Keratinocyte (primary cell): ENCODE results near the gene GPR158. TPM values are rescaled to one million over a fixed set of nuclear protein-coding genes. Genes with fewer than 3 reads are reported as not detected.

ENCODE experiments used
- DNase-seq: peaks from one replicate; pipeline ENCODE4 v3.0.0-alpha.2; 2011; ENCODE audit warnings: low read depth, missing footprints, low spot score
- FAIRE-seq: peaks from 2 replicates; lab custom pipeline; 2011; peaks lifted over from hg19 to GRCh38; lab: Jason Lieb, UNC
- H2AFZ ChIP-seq: 2 replicates; pipeline ENCODE4 v1.6.0; 2012; ENCODE audit warnings: low read length, control low read depth, inconsistent platforms; ENCODE audit not compliant: control insufficient read depth
- H3K27ac ChIP-seq: 2 replicates; pipeline ENCODE4 v1.5.1; 2011; ENCODE audit warnings: low read length; ENCODE audit not compliant: control insufficient read depth, insufficient read depth
- H3K27me3 ChIP-seq: 3 replicates; pipeline ENCODE4 v1.6.0; 2011; ENCODE audit warnings: low read length; ENCODE audit not compliant: control insufficient read depth, insufficient read depth; ENCODE audit errors: extremely low read depth
- H3K36me3 ChIP-seq, 2 experiments: 2 replicates in 1 of 2; 3 replicates in 1 of 2; pipeline ENCODE4 v1.5.1; 2011; ENCODE audit warnings: low read length in 2 of 2, mild to moderate bottlenecking in 1 of 2; ENCODE audit not compliant: control insufficient read depth in 2 of 2, insufficient read depth in 2 of 2; ENCODE audit errors: extremely low read depth in 1 of 2
- H3K4me1 ChIP-seq: 3 replicates; pipeline ENCODE4 v1.5.1; 2011; ENCODE audit warnings: low read length; ENCODE audit not compliant: control insufficient read depth, insufficient read depth; ENCODE audit errors: extremely low read depth
- H3K4me2 ChIP-seq: 3 replicates; pipeline ENCODE4 v1.6.0; 2011; ENCODE audit warnings: low read depth, low read length; ENCODE audit not compliant: control insufficient read depth, insufficient read depth; ENCODE audit errors: extremely low read depth
- H3K4me3 ChIP-seq, 3 experiments: fragments of 200-600 bp in 1 of 3; sonication (generic) in 1 of 3; 2 replicates in 2 of 3; 3 replicates in 1 of 3; pipeline ENCODE4 v1.5.1; 2011 to 2016; ENCODE audit warnings: low read length in 3 of 3, mild to moderate bottlenecking in 3 of 3, control low read depth in 2 of 3, inconsistent platforms in 1 of 3, low read depth in 1 of 3, mixed read lengths in 1 of 3, mixed run types in 1 of 3, moderate library complexity in 1 of 3; ENCODE audit not compliant: control insufficient read depth in 2 of 3, insufficient read depth in 2 of 3; ENCODE audit errors: extremely low read depth in 1 of 3
- H3K79me2 ChIP-seq: 2 replicates; pipeline ENCODE4 v1.6.0; 2012; ENCODE audit warnings: low read length; ENCODE audit not compliant: control insufficient read depth, insufficient read depth
- H3K9ac ChIP-seq: 3 replicates; pipeline ENCODE4 v1.6.0; 2011; ENCODE audit warnings: low read length; ENCODE audit not compliant: control insufficient read depth, insufficient read depth; ENCODE audit errors: extremely low read depth
- H3K9me1 ChIP-seq: 3 replicates; pipeline ENCODE4 v1.6.0; 2011; ENCODE audit warnings: low read length; ENCODE audit not compliant: control insufficient read depth, insufficient read depth; ENCODE audit errors: extremely low read depth
- H3K9me3 ChIP-seq: 2 replicates; pipeline ENCODE4 v1.5.1; 2012; ENCODE audit warnings: low read depth, low read length; ENCODE audit not compliant: control insufficient read depth
- H4K20me1 ChIP-seq: 3 replicates; pipeline ENCODE4 v1.6.0; 2011; ENCODE audit warnings: low read length; ENCODE audit not compliant: control insufficient read depth, insufficient read depth; ENCODE audit errors: extremely low read depth
- EZH2 ChIP-seq: IDR thresholded peaks from one replicate; pipeline ENCODE4 v1.6.1; 2012; ENCODE audit warnings: inconsistent platforms, mild to moderate bottlenecking, low read length, moderate library complexity
- dilution Hi-C: fragments of 300-500 bp; cut with MboI; formaldehyde crosslinking; loops from one replicate; pipeline ENCODE4 v1.7.0; 2020; ENCODE audit warnings: low sequenced_read_pairs; ENCODE audit not compliant: extremely low pct_ligation_motif_present
- polyA plus RNA-seq, 5 experiments: library from polyadenylated mRNA; depleted of rRNA in 3 of 5; stranded (reverse) in 3 of 5; stranded (forward) in 1 of 5; unstranded in 1 of 5; fragments of >200 nt; gene quantifications; 1 replicate in 1 of 5; 2 replicates in 3 of 5; 3 replicates in 1 of 5; pipeline versions ENCODE4 v1.2.1 to v1.2.3, GENCODE V29; 2011 to 2012; ENCODE audit warnings: missing spikeins in 2 of 5, low read depth in 1 of 5, low replicate concordance in 1 of 5
- TF ChIP-seq, protein P1 (sequence below), 3 experiments: IDR thresholded peaks in 1 of 3; conservative IDR thresholded peaks in 1 of 3; optimal IDR thresholded peaks in 1 of 3; 2 replicates in 2 of 3; 3 replicates in 1 of 3; pipeline versions ENCODE3 to v1.5.1; 2011; ENCODE audit warnings: low read length in 3 of 3, mild to moderate bottlenecking in 3 of 3, moderate library complexity in 2 of 3, control low read depth in 1 of 3, inconsistent platforms in 1 of 3; ENCODE audit not compliant: insufficient read depth in 2 of 3; ENCODE audit errors: extremely low read depth in 1 of 3

GPR158 gene
- polyA plus RNA-seq, 1 donor (not counting 4 experiments of a cell fraction or from before 2014, with no cell fraction given) = not detected

- no peak for FAIRE-seq
- Histone ChIP-seq H3K9me3 (no peaks in the 10 kb centered on the region), H3K9ac (no peak overlapping the region), H3K27me3 (no peaks in the 10 kb centered on the region), H3K4me1 (peaks cover 7% of the 10 kb centered on the region), H3K9me1 (no peaks in the 10 kb centered on the region), H3K36me3 (no peaks in the 10 kb centered on the region), H3K27ac (no peak overlapping the region), H2AFZ (no peak overlapping the region), H4K20me1 (no peaks in the 10 kb centered on the region), H3K4me3 (no peak overlapping the region), H3K4me2 (no peak overlapping the region), H3K79me2 (no peaks in the 10 kb centered on the region)
- DNase-seq = no peak
- no peak for TF ChIP-seq EZH2
- TF ChIP-seq, protein P1, sequence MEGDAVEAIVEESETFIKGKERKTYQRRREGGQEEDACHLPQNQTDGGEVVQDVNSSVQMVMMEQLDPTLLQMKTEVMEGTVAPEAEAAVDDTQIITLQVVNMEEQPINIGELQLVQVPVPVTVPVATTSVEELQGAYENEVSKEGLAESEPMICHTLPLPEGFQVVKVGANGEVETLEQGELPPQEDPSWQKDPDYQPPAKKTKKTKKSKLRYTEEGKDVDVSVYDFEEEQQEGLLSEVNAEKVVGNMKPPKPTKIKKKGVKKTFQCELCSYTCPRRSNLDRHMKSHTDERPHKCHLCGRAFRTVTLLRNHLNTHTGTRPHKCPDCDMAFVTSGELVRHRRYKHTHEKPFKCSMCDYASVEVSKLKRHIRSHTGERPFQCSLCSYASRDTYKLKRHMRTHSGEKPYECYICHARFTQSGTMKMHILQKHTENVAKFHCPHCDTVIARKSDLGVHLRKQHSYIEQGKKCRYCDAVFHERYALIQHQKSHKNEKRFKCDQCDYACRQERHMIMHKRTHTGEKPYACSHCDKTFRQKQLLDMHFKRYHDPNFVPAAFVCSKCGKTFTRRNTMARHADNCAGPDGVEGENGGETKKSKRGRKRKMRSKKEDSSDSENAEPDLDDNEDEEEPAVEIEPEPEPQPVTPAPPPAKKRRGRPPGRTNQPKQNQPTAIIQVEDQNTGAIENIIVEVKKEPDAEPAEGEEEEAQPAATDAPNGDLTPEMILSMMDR (optimal IDR thresholded peaks at IDR 0.05 in 1 of 3, IDR thresholded peaks at IDR 0.05 in 1 of 3, conservative IDR thresholded peaks at IDR 0.05 in 1 of 3; ENCODE audit: extremely low read depth in 1 of 3, insufficient read depth in 2 of 3, low read length in 3 of 3) = no peak
- dilution Hi-C loops = no loop called here
Measured at GRCh38 chr10:25492040-25492439, 317.2 kb downstream of the GPR158 start.

DNA sequence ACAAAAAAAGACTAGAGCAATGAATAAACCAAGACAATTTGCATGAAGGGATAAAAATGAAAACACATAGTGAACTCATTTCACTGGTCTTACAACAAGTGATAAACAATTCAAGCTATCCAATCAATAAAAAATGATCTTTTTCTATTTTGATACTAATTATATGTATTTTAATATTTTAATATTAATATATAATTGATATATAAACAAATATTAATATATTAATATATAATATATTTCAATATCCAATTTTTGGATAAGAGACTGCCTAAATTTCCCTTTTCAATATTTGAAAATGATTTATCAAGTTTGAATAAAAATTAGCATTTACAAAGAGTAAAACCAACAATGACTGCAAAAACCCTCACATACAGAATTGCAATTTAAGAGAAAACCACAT is 317.9 kb downstream of the GPR158 start:
- Histone ChIP-seq H3K9me3 (no peaks in the 10 kb centered on the region), H3K27ac (no peak overlapping the region), H3K4me3 (no peak overlapping the region), H3K27me3 (no peaks in the 10 kb centered on the region), H2AFZ (no peak overlapping the region), H3K9ac (no peak overlapping the region), H3K79me2 (no peaks in the 10 kb centered on the region), H3K4me1 (peaks cover 7% of the 10 kb centered on the region), H4K20me1 (no peaks in the 10 kb centered on the region), H3K9me1 (no peaks in the 10 kb centered on the region), H3K4me2 (no peak overlapping the region), H3K36me3 (no peaks in the 10 kb centered on the region)
- no peak for TF ChIP-seq EZH2
- TF ChIP-seq, protein P1 (optimal IDR thresholded peaks at IDR 0.05 in 1 of 3, IDR thresholded peaks at IDR 0.05 in 1 of 3, conservative IDR thresholded peaks at IDR 0.05 in 1 of 3; ENCODE audit: extremely low read depth in 1 of 3, insufficient read depth in 2 of 3, low read length in 3 of 3) = no peak
- DNase-seq (no peak), FAIRE-seq (no peak)
- dilution Hi-C loops = no loop called here
